Measurements from ENCODE around the gene PLEKHG4B. TPM values are rescaled to one million over a fixed set of nuclear protein-coding genes. Genes with fewer than 3 reads are reported as not detected.
A peak's percentile ranks its signal among the peaks of the same experiment; 100 is the strongest.

Gene PLEKHG4B
- total and polyA plus RNA-seq, 2 of the 8 experiments (the other 6 are each of a cell fraction or from before 2014, with no cell fraction given) = 31.1 to 43.6 TPM

DNA sequence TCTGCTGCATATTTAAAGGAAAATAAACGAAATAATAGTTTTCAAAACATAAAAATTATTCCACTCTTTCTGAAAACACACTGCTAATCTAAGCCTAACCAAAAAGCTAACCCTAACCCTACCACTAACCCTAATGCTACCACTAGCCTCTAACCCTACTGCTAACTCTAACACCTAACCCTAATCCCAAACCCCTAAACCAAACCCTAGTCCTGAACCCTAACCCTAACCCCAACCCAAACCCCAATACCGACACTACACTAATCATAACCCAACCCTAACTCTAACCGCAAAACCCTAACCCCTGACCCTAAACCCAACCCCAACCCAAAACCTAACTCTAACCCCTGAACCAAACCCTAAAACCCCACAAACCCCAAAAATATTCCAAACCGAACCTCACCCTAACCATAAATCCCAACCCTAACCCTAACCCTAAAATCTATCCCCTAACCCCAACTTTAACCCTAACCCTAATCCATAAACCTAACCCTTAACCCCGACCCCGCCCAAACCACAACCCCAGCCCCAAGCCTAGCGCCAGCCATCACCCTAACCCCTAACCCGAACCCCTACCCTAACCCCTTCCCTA is 41.9 kb upstream of the PLEKHG4B start:
- no peaks in the 10 kb centered on the region for H3K36me3 ChIP-seq (ENCODE audit: control insufficient read depth in 2 of 4, insufficient read depth in 4 of 4, low read length in 3 of 4)

More for the DNA sequence above, 41.9 kb upstream of the PLEKHG4B start:
- no peaks in the 10 kb centered on the region for H3K79me1 ChIP-seq (ENCODE audit: low read depth, low read length)
- H2BK15ac ChIP-seq (ENCODE audit: low read length) = no peak overlapping the region
- no peak overlapping the region for H2BK12ac ChIP-seq (ENCODE audit: low read depth, low read length)
- no peak overlapping the region for H2AK5ac ChIP-seq (ENCODE audit: low read depth, low read length)
- no peak overlapping the region for H2AFZ ChIP-seq (ENCODE audit: low read length)
- H2BK120ac ChIP-seq (replicated peaks; ENCODE audit: low read depth, low read length) = no peak overlapping the region
- no peak overlapping the region for H3K56ac ChIP-seq (replicated peaks; ENCODE audit: insufficient read length, low read depth, low read length)
- peaks cover 26% of the 10 kb centered on the region; the same call in 1 of the 2 replicates for H3K23me2 ChIP-seq (ENCODE audit: low read depth, low read length)
- peak overlapping the region in 1 of 4 experiments; percentile 56; a peak in 1 of 8 replicates for H3K4me3 ChIP-seq (ENCODE audit: extremely low read depth in 1 of 4, insufficient read depth in 2 of 4, low read depth in 3 of 4, low read length in 4 of 4)
- no peak overlapping the region for H2BK20ac ChIP-seq (ENCODE audit: low read length)
- H3K27ac ChIP-seq (ENCODE audit: low read depth, low read length) = no peak overlapping the region
- H3K4ac ChIP-seq (replicated peaks; ENCODE audit: insufficient read length, low read depth, low read length) = no peak overlapping the region
- FAIRE-seq = no peak
- no peaks in the 10 kb centered on the region for H3K79me2 ChIP-seq (ENCODE audit: control insufficient read depth in 1 of 2, insufficient read depth in 2 of 2, low read length in 2 of 2)
- H3K9me3 ChIP-seq (ENCODE audit: insufficient read depth in 2 of 2, low read depth in 1 of 2, low read length in 1 of 2) = no peaks in the 10 kb centered on the region
- 77 to 100% methylated on average over 5 to 7 of the region's 8 CpGs for WGBS, 2 experiments (ENCODE audit: extremely low coverage in 1 of 2, insufficient coverage in 1 of 2, insufficient read length in 1 of 2, insufficient replicate concordance in 2 of 2, low coverage in 1 of 2, low lambda C conversion rate in 2 of 2, missing lambda C conversion rate in 1 of 2)
- TF ChIP-seq TBP (IDR thresholded peaks at IDR 0.05; ENCODE audit: low read depth, low read length) = no peak
- no peak for TF ChIP-seq ASH2L (IDR thresholded peaks at IDR 0.05; ENCODE audit: low read length)
- TF ChIP-seq SP2 (IDR thresholded peaks at IDR 0.05; ENCODE audit: low read length) = no peak
- TF ChIP-seq NANOG (IDR thresholded peaks at IDR 0.05; ENCODE audit: insufficient read depth, low read depth, low read length, poor library complexity, severe bottlenecking) = no peak
- TF ChIP-seq EGR1 (IDR thresholded peaks at IDR 0.05; ENCODE audit: borderline replicate concordance, low read depth, low read length) = no peak
- TF ChIP-seq, protein P1, sequence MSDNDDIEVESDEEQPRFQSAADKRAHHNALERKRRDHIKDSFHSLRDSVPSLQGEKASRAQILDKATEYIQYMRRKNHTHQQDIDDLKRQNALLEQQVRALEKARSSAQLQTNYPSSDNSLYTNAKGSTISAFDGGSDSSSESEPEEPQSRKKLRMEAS (IDR thresholded peaks at IDR 0.05) = no peak
- no peak for TF ChIP-seq CHD1 (IDR thresholded peaks at IDR 0.05; ENCODE audit: low read depth, low read length)
- no peak for TF ChIP-seq NRF1 (IDR thresholded peaks at IDR 0.05; ENCODE audit: low read depth, low read length)
- TF ChIP-seq SIRT6 (IDR thresholded peaks at IDR 0.05; ENCODE audit: low read length) = no peak
- TF ChIP-seq SIN3A (conservative IDR thresholded peaks at IDR 0.05 in 1 of 2, IDR thresholded peaks at IDR 0.05 in 1 of 2; ENCODE audit: low read depth in 1 of 2, low read length in 2 of 2) = no peak
- H4K91ac ChIP-seq (replicated peaks; ENCODE audit: insufficient read length, low read length) = no peak overlapping the region
- peak overlapping the region; percentile 67 to 83; a peak in 1 of 4 replicates for H3K4me2 ChIP-seq (ENCODE audit: insufficient read depth in 1 of 2, low read depth in 2 of 2, low read length in 2 of 2)
- no peak overlapping the region for H4K8ac ChIP-seq (ENCODE audit: extremely low read depth, insufficient read depth, low read length)
- H3K9ac ChIP-seq (replicated peaks in 1 of 4; ENCODE audit: extremely low read depth in 1 of 4, low read depth in 3 of 4, low read length in 3 of 4) = no peak overlapping the region
- H3K23ac ChIP-seq (ENCODE audit: insufficient read length) = no peak overlapping the region
- H3K27me3 ChIP-seq (replicated peaks in 1 of 4; ENCODE audit: control insufficient read depth in 3 of 4, extremely low read depth in 1 of 4, insufficient read depth in 3 of 4, low read length in 3 of 4) = peaks cover 22 to 62% (median 49%) of the 10 kb centered on the region in 4 experiments
- H3K14ac ChIP-seq (ENCODE audit: insufficient read length) = no peak overlapping the region
- H4K5ac ChIP-seq (ENCODE audit: insufficient read length, low read depth, low read length) = no peak overlapping the region
- H4K20me1 ChIP-seq (replicated peaks in 1 of 2; ENCODE audit: control insufficient read depth in 1 of 2, insufficient read depth in 2 of 2, low read length in 2 of 2) = peaks cover 4 to 10% of the 10 kb centered on the region in 2 experiments
- ChIA-PET CTCF (ENCODE audit: partially characterized antibody) (no interaction called here), POLR2A (ENCODE audit: partially characterized antibody) (interaction anchor here (1.4 kb wide), 1 partner anchor 120 kb away, joined by 3 read pairs; no protein-coding TSS in a partner anchor)
- no peak overlapping the region for H3K18ac ChIP-seq (ENCODE audit: extremely low read depth, low read length)
- H3K4me1 ChIP-seq (replicated peaks in 1 of 4; ENCODE audit: control insufficient read depth in 3 of 4, insufficient read depth in 4 of 4, low read length in 3 of 4) = peaks cover 0 to 12% (median 2%) of the 10 kb centered on the region in 4 experiments; a peak in 5 of 7 replicates
- no peak overlapping the region for H2BK5ac ChIP-seq (ENCODE audit: low read depth, low read length)
- DNase-seq (ENCODE audit: low read depth in 1 of 2, low spot score in 2 of 2) = no peak
